GM21576 (cell line): ENCODE measurements around the gene SPATA21.

Source experiments
- ATAC-seq: cut with Tn5 transposase; IDR thresholded peaks from one replicate; pipeline ENCODE4 v1.9.1; 2021; ENCODE audit warnings: mild to moderate bottlenecking, moderate library complexity; ENCODE audit not compliant: unreplicated experiment

Gene SPATA21

GRCh38 chr1:16451841-16452528 lies 14.8 kb upstream of the SPATA21 start:
- ATAC-seq = no peak

GRCh38 chr1:16450863-16451481 lies 13.7 kb upstream of the SPATA21 start:
- ATAC-seq = no peak

- ATAC-seq = no peak
Measured at GRCh38 chr1:16449666-16450065, 12.4 kb upstream of the SPATA21 start.

- no peak for ATAC-seq
Measured at GRCh38 chr1:16449065-16449464, 11.8 kb upstream of the SPATA21 start.

- no peak for ATAC-seq
Measured at GRCh38 chr1:16447641-16448040, 10.4 kb upstream of the SPATA21 start.

GRCh38 chr1:16446116-16446515 lies 8.9 kb upstream of the SPATA21 start:
- no peak for ATAC-seq

- no peak for ATAC-seq
Measured at GRCh38 chr1:16445052-16445451, 7.8 kb upstream of the SPATA21 start.

GRCh38 chr1:16443975-16444770 lies 6.9 kb upstream of the SPATA21 start:
- no peak for ATAC-seq

GRCh38 chr1:16442941-16443340 lies 5.7 kb upstream of the SPATA21 start:
- no peak for ATAC-seq

GRCh38 chr1:16442265-16442664 lies 5.0 kb upstream of the SPATA21 start:
- ATAC-seq = no peak

- no peak for ATAC-seq
Measured at GRCh38 chr1:16441282-16441665, 4.0 kb upstream of the SPATA21 start.

- ATAC-seq = peak; percentile 77
Measured at GRCh38 chr1:16440470-16441281, 3.5 kb upstream of the SPATA21 start, which contains the start of gene NECAP2. NECAP2 (plus strand) TSS chr1:16440724; CDS start chr1:16440762, 38 bp downstream.

GRCh38 chr1:16440131-16440469 lies 2.9 kb upstream of the SPATA21 start:
- peak; percentile 18 for ATAC-seq

GRCh38 chr1:16438924-16439323 lies 1.7 kb upstream of the SPATA21 start:
- ATAC-seq = no peak

- ATAC-seq = no peak
Measured at GRCh38 chr1:16438516-16438915, 1.3 kb upstream of the SPATA21 start.

GRCh38 chr1:16434501-16434900 lies 2.7 kb downstream of the SPATA21 start:
- ATAC-seq = no peak

GRCh38 chr1:16434007-16434406 lies 3.2 kb downstream of the SPATA21 start:
- no peak for ATAC-seq

GRCh38 chr1:16433030-16433429 lies 4.2 kb downstream of the SPATA21 start:
- ATAC-seq = no peak

GRCh38 chr1:16430606-16431005 lies 6.6 kb downstream of the SPATA21 start:
- ATAC-seq = no peak

- no peak for ATAC-seq
Measured at GRCh38 chr1:16425125-16426025, 11.8 kb downstream of the SPATA21 start.
